HCT116 (cell line): ENCODE measurements around the gene ZNF681. TPM values are rescaled to one million over a fixed set of nuclear protein-coding genes. Genes with fewer than 3 reads are reported as not detected.

Experiments used
- ATAC-seq: fragments of 200-7000 bp; cut with Tn5 transposase; 2 replicates; pipeline ENCODE4 v1.9.1; 2020; ENCODE audit warnings: mild to moderate bottlenecking, moderate library complexity
- BruUV-seq: library from RNA; stranded (reverse); fragments of 400-500 nt; replicated peaks from 2 replicates; lab custom pipeline; 2021; lab: Mats Ljungman, UMichigan
- CTCF ChIA-PET: fragments of 300-600 bp; sonication (Branson Sonifier 250); formaldehyde crosslinking; loops from one replicate; lab custom pipeline; 2021; ENCODE audit warnings: antibody characterized with exemption; lab: Charles Lee
- POLR2A ChIA-PET: fragments of 300-600, 350-600 bp; sonication (Branson Sonifier 250); formaldehyde crosslinking; loops from one replicate; lab custom pipeline; 2021; ENCODE audit warnings: antibody characterized with exemption; lab: Charles Lee
- RAD21 ChIA-PET, 2 experiments: fragments of 300-600 bp; sonication (Branson Sonifier 250); formaldehyde crosslinking; loops; one replicate each; lab custom pipeline; 2023; ENCODE audit warnings: low total read pairs in 2 of 2; ENCODE audit not compliant: uncharacterized antibody in 2 of 2, unreplicated experiment in 2 of 2, low non-redundant PET in 1 of 2; lab: Charles Lee
- DNase-seq: peaks from one replicate; pipeline ENCODE4 v3.0.0-alpha.2; 2010; ENCODE audit warnings: low read depth, low spot score
- H2AFZ ChIP-seq: fragments of 200-600 bp; shearing (Covaris generic), sonication (generic); 2 replicates; pipeline ENCODE4 v1.6.1; 2017; ENCODE audit warnings: low read depth, mixed run types, mixed read lengths, antibody characterized with exemption, low read length; ENCODE audit not compliant: poor library complexity, severe bottlenecking
- H3K27ac ChIP-seq: 2 replicates; pipeline ENCODE4 v1.5.1; 2012; ENCODE audit warnings: low read depth, low read length
- H3K27me3 ChIP-seq: fragments of 200-600 bp; sonication (generic); 2 replicates; pipeline ENCODE4 v1.6.1; 2016; ENCODE audit warnings: mixed run types, low read length, mixed read lengths; ENCODE audit not compliant: insufficient read depth
- H3K36me3 ChIP-seq, 2 experiments: fragments of 200-500 bp in 1 of 2; fragments of 200-600 bp in 1 of 2; sonication (Bioruptor generic) in 1 of 2; sonication (generic) in 1 of 2; 2 replicates each; pipeline versions ENCODE4 v1.5.1 to v1.6.1; 2014 to 2016; ENCODE audit warnings: low read length in 2 of 2, inconsistent platforms in 1 of 2, mixed read lengths in 1 of 2, mixed run types in 1 of 2; ENCODE audit not compliant: insufficient read depth in 2 of 2, control insufficient read depth in 1 of 2
- H3K4me1 ChIP-seq, 2 experiments: fragments of 200-600 bp in 1 of 2; sonication (generic) in 1 of 2; 2 replicates each; pipeline versions ENCODE4 v1.5.1 to v1.6.1; 2012 to 2017; ENCODE audit warnings: low read length in 2 of 2, inconsistent platforms in 1 of 2, mild to moderate bottlenecking in 1 of 2, mixed read lengths in 1 of 2, mixed run types in 1 of 2, moderate library complexity in 1 of 2; ENCODE audit not compliant: insufficient read depth in 2 of 2, control insufficient read depth in 1 of 2
- H3K4me2 ChIP-seq: fragments of 200-600 bp; sonication (generic); 2 replicates; pipeline ENCODE4 v1.6.1; 2017; ENCODE audit warnings: mixed run types, low read length, mixed read lengths
- H3K4me3 ChIP-seq, 2 experiments: fragments of 200-600 bp in 1 of 2; sonication (generic) in 1 of 2; replicated peaks in 1 of 2; 2 replicates each; pipeline ENCODE4 v1.5.1; 2011 to 2016; ENCODE audit warnings: low read length in 2 of 2, control low read depth in 1 of 2, low read depth in 1 of 2, mild to moderate bottlenecking in 1 of 2, mixed read lengths in 1 of 2, mixed run types in 1 of 2
- H3K79me2 ChIP-seq: fragments of 200-600 bp; sonication (generic); 2 replicates; pipeline ENCODE4 v1.6.1; 2017; ENCODE audit warnings: mild to moderate bottlenecking, mixed run types, low read length, moderate library complexity, mixed read lengths; ENCODE audit not compliant: insufficient read depth
- H3K9ac ChIP-seq: fragments of 200-600 bp; sonication (generic); 2 replicates; pipeline ENCODE4 v1.6.1; 2016; ENCODE audit warnings: low read length, mixed read lengths
- H3K9me2 ChIP-seq: fragments of 200-600 bp; sonication (generic), shearing (Covaris generic); 2 replicates; pipeline ENCODE4 v1.6.1; 2017; ENCODE audit warnings: mixed run types, mild to moderate bottlenecking, moderate library complexity; ENCODE audit not compliant: insufficient read depth
- H3K9me3 ChIP-seq, 2 experiments: fragments of 200-500 bp in 1 of 2; fragments of 200-600 bp in 1 of 2; sonication (Bioruptor generic) in 1 of 2; sonication (generic) in 1 of 2; 2 replicates each; pipeline ENCODE4 v1.6.1; 2014 to 2017; ENCODE audit warnings: low read length in 2 of 2, mixed read lengths in 2 of 2, inconsistent platforms in 1 of 2, low read depth in 1 of 2, mild to moderate bottlenecking in 1 of 2, mixed run types in 1 of 2, moderate library complexity in 1 of 2; ENCODE audit not compliant: control insufficient read depth in 1 of 2, insufficient read depth in 1 of 2
- H4K20me1 ChIP-seq: fragments of 200-600 bp; sonication (generic), shearing (Covaris generic); 2 replicates; pipeline ENCODE4 v1.6.1; 2017; ENCODE audit warnings: mixed run types, mild to moderate bottlenecking, moderate library complexity; ENCODE audit not compliant: insufficient read depth
- EZH2 ChIP-seq: fragments of 200-600 bp; sonication (generic); IDR thresholded peaks from 2 replicates; pipeline ENCODE4 v1.6.1; 2017; ENCODE audit warnings: antibody characterized with exemption, mixed run types
- FOSL1 ChIP-seq: IDR thresholded peaks from 2 replicates; pipeline ENCODE4 v1.6.1; 2012; ENCODE audit warnings: low read depth
- JUND ChIP-seq: IDR thresholded peaks from 2 replicates; pipeline ENCODE4 v1.6.1; 2012
- REST ChIP-seq: IDR thresholded peaks from 2 replicates; pipeline ENCODE4 v1.6.1; 2012; ENCODE audit warnings: low read depth
- SIN3A ChIP-seq: IDR thresholded peaks from 2 replicates; pipeline ENCODE4 v1.6.1; 2012; ENCODE audit warnings: low read depth
- intact Hi-C: fragments of 100-400 bp; cut with micrococcal nuclease; formaldehyde crosslinking; loops from 2 replicates; pipeline ENCODE4 v1.10.0; 2022
- total RNA-seq: library from RNA; stranded (reverse); gene quantifications from one replicate; pipeline ENCODE4 v1.2.1, GENCODE V29; 2021; ENCODE audit not compliant: unreplicated experiment

Gene ZNF681
- total RNA-seq, 1 experiment from 2014 or later = not detected

GRCh38 chr19:23772675-23773063 lies 14.0 kb upstream of the ZNF681 start:
- no peak for TF ChIP-seq EZH2
- no peak for TF ChIP-seq SIN3A
- TF ChIP-seq REST = no peak
- no peak for TF ChIP-seq JUND
- no peak for TF ChIP-seq FOSL1
- H3K79me2 ChIP-seq = no peaks in the 10 kb centered on the region
- no peaks in the 10 kb centered on the region for H3K27me3 ChIP-seq
- intact Hi-C loops = no loop called here
- ATAC-seq (no peak), DNase-seq (no peak)
- no peak overlapping the region for H3K9ac ChIP-seq
- POLR2A ChIA-PET = no interaction called here
- H4K20me1 ChIP-seq = no peaks in the 10 kb centered on the region
- no peaks in the 10 kb centered on the region for H3K36me3 ChIP-seq
- no peak overlapping the region for H2AFZ ChIP-seq
- H3K9me2 ChIP-seq = no peaks in the 10 kb centered on the region
- H3K4me3 ChIP-seq = no peak overlapping the region
- peaks cover 0 to 33% of the 10 kb centered on the region in 2 experiments; a peak in 2 of 4 replicates for H3K9me3 ChIP-seq
- no peak overlapping the region for H3K27ac ChIP-seq
- no peaks in the 10 kb centered on the region for H3K4me1 ChIP-seq
- CTCF ChIA-PET = no interaction called here
- RAD21 ChIA-PET = no interaction called here
- BruUV-seq = no TSS peak
- H3K4me2 ChIP-seq = no peak overlapping the region
